Esophagus (tissue), 2 donors: ENCODE measurements around the gene AK2. TPM values are rescaled to one million over a fixed set of nuclear protein-coding genes. Genes with fewer than 3 reads are reported as not detected.
"Not testable (repeated sequence)": the region's sequence is repeated elsewhere in the genome, so short reads cannot be mapped to it uniquely, and the experiment has no call there.

Source experiments
- H3K27ac ChIP-seq, 2 donors: one replicate each; pipeline ENCODE4 v1.5.1; 2013; ENCODE audit warnings: low read depth in 2 of 2, mild to moderate bottlenecking in 2 of 2, inconsistent platforms in 1 of 2, low read length in 1 of 2, moderate library complexity in 1 of 2
- H3K27me3 ChIP-seq, 2 donors: one replicate each; pipeline ENCODE4 v1.6.1; 2013; ENCODE audit warnings: low read length in 2 of 2, control low read depth in 1 of 2, mild to moderate bottlenecking in 1 of 2; ENCODE audit not compliant: insufficient read depth in 2 of 2, control insufficient read depth in 1 of 2
- H3K36me3 ChIP-seq, 2 donors: one replicate each; pipeline ENCODE4 v1.6.1; 2013; ENCODE audit warnings: low read length in 1 of 2; ENCODE audit not compliant: control insufficient read depth in 2 of 2, insufficient read depth in 2 of 2
- H3K4me1 ChIP-seq, 2 donors: one replicate each; pipeline ENCODE4 v1.6.1; 2013; ENCODE audit warnings: low read length in 1 of 2; ENCODE audit not compliant: control insufficient read depth in 2 of 2, insufficient read depth in 2 of 2
- H3K4me3 ChIP-seq, 2 donors: one replicate each; pipeline ENCODE4 v1.5.1; 2013; ENCODE audit warnings: low read length in 2 of 2, mild to moderate bottlenecking in 2 of 2, low read depth in 1 of 2, moderate library complexity in 1 of 2
- H3K9me3 ChIP-seq, 2 donors: one replicate each; pipeline ENCODE4 v1.6.1; 2013; ENCODE audit warnings: mild to moderate bottlenecking in 2 of 2, low read depth in 1 of 2, low read length in 1 of 2, moderate library complexity in 1 of 2; ENCODE audit not compliant: control insufficient read depth in 2 of 2, insufficient read depth in 1 of 2
- WGBS, 2 donors: extraction: QIAGEN DNeasy Blood & Tissue Kit; methylation state at CpG; one replicate each; pipeline ENCODE4 v1.1.7; 2013; 5-methylcytosine and 5-hydroxymethylcytosine counted together
- polyA plus RNA-seq, 2 donors: library from polyadenylated mRNA; stranded (reverse); fragments of 200-250 nt; gene quantifications; one replicate each; pipeline ENCODE4 v1.2.3, GENCODE V29; 2013
- donor health status: healthy with polysubstance abuse.
- donor health status: Bipolar disorder and iron deficiency.

The AK2 gene
- polyA plus RNA-seq, 2 donors = 63.2 to 106 TPM

- Histone ChIP-seq H3K4me1 (peaks cover 6% of the 10 kb centered on the region in 2 donors), H3K27ac (no peak overlapping the region), H3K4me3 (no peak overlapping the region), H3K36me3 (no peaks in the 10 kb centered on the region), H3K27me3 (no peaks in the 10 kb centered on the region), H3K9me3 (no peaks in the 10 kb centered on the region)
- 54 to 65% methylated on average over 2 of the region's 2 CpGs for whole genome bisulfite sequencing, 2 donors
Measured at GRCh38 chr1:32997381-32997891, 39.2 kb downstream of the AK2 start.

- H3K36me3 ChIP-seq, H3K4me3 ChIP-seq, H3K9me3 ChIP-seq, H3K27me3 ChIP-seq: not testable (repeated sequence)
- Histone ChIP-seq H3K27ac (peak overlapping the region; percentile 0 to 76), H3K4me1 (peaks cover 3 to 20% of the 10 kb centered on the region in 2 donors)
- 94 to 95% methylated on average over 8 of the region's 8 CpGs for WGBS, 2 donors
Measured at GRCh38 chr1:32993324-32993636, 43.4 kb downstream of the AK2 start.

- H3K27ac ChIP-seq = peak overlapping the region; percentile 76 to 80
- H3K4me3 ChIP-seq = no peak overlapping the region
- 62% methylated on average over 7 of the region's 7 CpGs for WGBS, 2 donors
- H3K36me3 ChIP-seq = no peaks in the 10 kb centered on the region
- H3K4me1 ChIP-seq = peaks cover 0 to 21% of the 10 kb centered on the region in 2 donors
- no peaks in the 10 kb centered on the region for H3K27me3 ChIP-seq
- no peaks in the 10 kb centered on the region for H3K9me3 ChIP-seq
Measured at GRCh38 chr1:32992489-32993323, 44.0 kb downstream of the AK2 start.

- 69 to 78% methylated on average over 9 of the region's 9 CpGs for WGBS, 2 donors
- Histone ChIP-seq H3K9me3 (no peaks in the 10 kb centered on the region), H3K4me1 (peaks cover 0 to 26% of the 10 kb centered on the region in 2 donors), H3K27ac (peak overlapping the region; percentile 68 to 80), H3K27me3 (no peaks in the 10 kb centered on the region), H3K4me3 (no peak overlapping the region), H3K36me3 (no peaks in the 10 kb centered on the region)
Measured at GRCh38 chr1:32991819-32992488, 44.7 kb downstream of the AK2 start.

GRCh38 chr1:32991386-32991785 lies 45.3 kb downstream of the AK2 start:
- WGBS, 2 donors = 67 to 82% methylated on average over 5 of the region's 5 CpGs
- peak overlapping the region; percentile 68 to 80 for H3K27ac ChIP-seq

GRCh38 chr1:32990887-32991286 lies 45.8 kb downstream of the AK2 start:
- Histone ChIP-seq H3K27ac (peak overlapping the region in 1 of 2 donors; percentile 28), H3K36me3 (no peaks in the 10 kb centered on the region), H3K27me3 (no peaks in the 10 kb centered on the region), H3K9me3 (no peaks in the 10 kb centered on the region), H3K4me1 (peaks cover 0 to 26% of the 10 kb centered on the region in 2 donors), H3K4me3 (no peak overlapping the region)
- 72 to 86% methylated on average over 5 of the region's 5 CpGs for WGBS, 2 donors

More at GRCh38 chr1:32991386-32991785, 45.3 kb downstream of the AK2 start:
- Histone ChIP-seq H3K36me3 (no peaks in the 10 kb centered on the region), H3K9me3 (no peaks in the 10 kb centered on the region), H3K27me3 (no peaks in the 10 kb centered on the region), H3K4me3 (no peak overlapping the region), H3K4me1 (peaks cover 0 to 26% of the 10 kb centered on the region in 2 donors)

GRCh38 chr1:32989160-32990050 lies 47.3 kb downstream of the AK2 start:
- H3K4me1 ChIP-seq = peaks cover 0 to 26% of the 10 kb centered on the region in 2 donors
- no peaks in the 10 kb centered on the region for H3K36me3 ChIP-seq
- H3K27me3 ChIP-seq = no peaks in the 10 kb centered on the region
- H3K9me3 ChIP-seq = no peaks in the 10 kb centered on the region
- 22 to 43% methylated on average over 6 of the region's 6 CpGs for WGBS, 2 donors
- H3K27ac ChIP-seq = peak overlapping the region; percentile 16 to 79
- H3K4me3 ChIP-seq = no peak overlapping the region

- no peaks in the 10 kb centered on the region for H3K27me3 ChIP-seq
- H3K36me3 ChIP-seq = no peaks in the 10 kb centered on the region
- peaks cover 0 to 26% of the 10 kb centered on the region in 2 donors for H3K4me1 ChIP-seq
- H3K4me3 ChIP-seq = no peak overlapping the region
- no peaks in the 10 kb centered on the region for H3K9me3 ChIP-seq
- H3K27ac ChIP-seq = peak overlapping the region in 1 of 2 donors; percentile 16
Measured at GRCh38 chr1:32988665-32989064, 48.0 kb downstream of the AK2 start.

- 65 to 80% methylated on average over 1 of the region's 1 CpG for WGBS, 2 donors
- Histone ChIP-seq H3K27ac (no peak overlapping the region), H3K4me1 (peaks cover 0 to 10% of the 10 kb centered on the region in 2 donors)
Measured at GRCh38 chr1:32985226-32985625, 51.5 kb downstream of the AK2 start.

More at GRCh38 chr1:32985226-32985625, 51.5 kb downstream of the AK2 start:
- Histone ChIP-seq H3K27me3 (no peaks in the 10 kb centered on the region), H3K9me3 (no peaks in the 10 kb centered on the region), H3K36me3 (no peaks in the 10 kb centered on the region), H3K4me3 (no peak overlapping the region)
